Measurements from ENCODE around the gene CD34.
A peak's percentile ranks its signal among the peaks of the same experiment; 100 is the strongest.

Gene CD34, protein sequence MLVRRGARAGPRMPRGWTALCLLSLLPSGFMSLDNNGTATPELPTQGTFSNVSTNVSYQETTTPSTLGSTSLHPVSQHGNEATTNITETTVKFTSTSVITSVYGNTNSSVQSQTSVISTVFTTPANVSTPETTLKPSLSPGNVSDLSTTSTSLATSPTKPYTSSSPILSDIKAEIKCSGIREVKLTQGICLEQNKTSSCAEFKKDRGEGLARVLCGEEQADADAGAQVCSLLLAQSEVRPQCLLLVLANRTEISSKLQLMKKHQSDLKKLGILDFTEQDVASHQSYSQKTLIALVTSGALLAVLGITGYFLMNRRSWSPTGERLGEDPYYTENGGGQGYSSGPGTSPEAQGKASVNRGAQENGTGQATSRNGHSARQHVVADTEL

DNA sequence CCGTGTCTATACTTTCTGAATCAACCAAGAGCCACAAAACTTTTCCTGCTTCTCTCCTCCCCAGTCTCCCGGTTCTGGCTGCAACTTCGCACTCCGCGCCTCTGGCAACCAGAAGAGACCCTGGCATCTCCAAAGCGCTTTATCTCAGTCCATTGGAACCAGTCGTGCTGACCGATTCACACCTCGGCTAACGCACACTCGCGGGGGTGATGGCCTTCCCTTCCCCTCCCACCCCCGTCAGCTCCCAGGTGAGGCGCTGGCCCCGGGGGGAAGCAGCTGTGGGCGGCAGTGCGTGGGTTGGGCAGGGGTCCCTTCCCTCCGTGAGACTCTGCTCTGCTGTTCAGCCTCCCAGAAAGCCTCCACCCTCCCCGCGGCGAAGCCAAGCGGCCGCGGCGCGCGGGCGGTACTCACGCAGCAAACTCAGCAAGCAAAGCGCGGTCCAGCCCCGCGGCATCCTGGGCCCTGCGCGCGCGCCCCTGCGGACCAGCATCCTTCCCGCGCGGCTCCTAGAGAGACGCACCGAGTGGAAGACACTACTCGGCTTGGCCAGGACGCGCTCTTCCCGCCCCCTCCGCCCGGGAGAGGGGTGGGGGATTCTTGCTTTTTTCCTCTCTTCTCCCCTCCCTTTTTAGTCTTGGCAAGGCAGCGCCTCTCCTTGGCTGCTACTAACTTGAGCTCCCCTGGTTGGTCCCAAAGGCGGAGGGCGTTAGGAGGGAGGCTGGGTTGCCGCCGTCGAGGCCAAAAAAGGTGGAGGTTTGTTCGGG, at the start of gene CD34:
CD34 (minus strand) TSS at position 535 of the 764 bp plus-strand sequence; CDS start at position 490, 45 bp downstream.
- H3K27me3 Mint-ChIP-seq (ENCODE audit: low read depth, poor library complexity): peaks cover 70% of the 10 kb centered on the region
- H3K27ac Mint-ChIP-seq: no peak within 1 kb of the TSS
- no peaks in the 10 kb centered on the region for H3K36me3 Mint-ChIP-seq (ENCODE audit: low read depth)
- DNase-seq: peak; percentile 69
- no peaks in the 10 kb centered on the region for H3K9me3 Mint-ChIP-seq
- peaks cover 10% of the 10 kb centered on the region for H3K4me1 Mint-ChIP-seq
- TF ChIP-seq, protein P1, sequence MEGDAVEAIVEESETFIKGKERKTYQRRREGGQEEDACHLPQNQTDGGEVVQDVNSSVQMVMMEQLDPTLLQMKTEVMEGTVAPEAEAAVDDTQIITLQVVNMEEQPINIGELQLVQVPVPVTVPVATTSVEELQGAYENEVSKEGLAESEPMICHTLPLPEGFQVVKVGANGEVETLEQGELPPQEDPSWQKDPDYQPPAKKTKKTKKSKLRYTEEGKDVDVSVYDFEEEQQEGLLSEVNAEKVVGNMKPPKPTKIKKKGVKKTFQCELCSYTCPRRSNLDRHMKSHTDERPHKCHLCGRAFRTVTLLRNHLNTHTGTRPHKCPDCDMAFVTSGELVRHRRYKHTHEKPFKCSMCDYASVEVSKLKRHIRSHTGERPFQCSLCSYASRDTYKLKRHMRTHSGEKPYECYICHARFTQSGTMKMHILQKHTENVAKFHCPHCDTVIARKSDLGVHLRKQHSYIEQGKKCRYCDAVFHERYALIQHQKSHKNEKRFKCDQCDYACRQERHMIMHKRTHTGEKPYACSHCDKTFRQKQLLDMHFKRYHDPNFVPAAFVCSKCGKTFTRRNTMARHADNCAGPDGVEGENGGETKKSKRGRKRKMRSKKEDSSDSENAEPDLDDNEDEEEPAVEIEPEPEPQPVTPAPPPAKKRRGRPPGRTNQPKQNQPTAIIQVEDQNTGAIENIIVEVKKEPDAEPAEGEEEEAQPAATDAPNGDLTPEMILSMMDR (IDR thresholded peaks at IDR 0.05): no peak
- H3K4me3 Mint-ChIP-seq: peak within 1 kb of the TSS; percentile 79

DNA sequence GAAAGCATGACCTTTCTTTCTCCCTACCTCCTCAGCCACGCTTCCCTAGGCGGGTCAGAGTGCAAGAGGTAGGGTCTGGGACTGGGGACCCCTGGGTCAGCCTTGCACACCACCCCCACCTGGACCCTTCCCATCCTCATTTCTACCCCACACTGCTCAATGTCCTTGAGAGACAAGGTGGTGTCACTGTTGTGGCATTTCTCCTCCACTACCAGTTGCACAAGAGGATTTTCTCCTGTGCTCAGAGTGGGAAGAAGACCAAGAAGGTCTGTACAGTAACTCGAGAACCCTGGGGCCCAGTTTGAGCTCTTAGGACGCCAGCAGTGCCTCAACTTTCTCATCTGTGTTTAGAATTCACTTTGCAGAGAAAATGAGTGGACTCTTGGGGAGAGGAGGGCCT, 49.4 kb upstream of the CD34 start:
- H3K9me3 Mint-ChIP-seq: peaks cover 17% of the 10 kb centered on the region
- H3K27ac Mint-ChIP-seq: no peak overlapping the region
- H3K27me3 Mint-ChIP-seq (ENCODE audit: low read depth, poor library complexity): peaks cover 79% of the 10 kb centered on the region
- TF ChIP-seq, protein P1 (IDR thresholded peaks at IDR 0.05): no peak
- peaks cover 10% of the 10 kb centered on the region for H3K36me3 Mint-ChIP-seq (ENCODE audit: low read depth)
- DNase-seq: no peak
- H3K4me1 Mint-ChIP-seq: peaks cover 21% of the 10 kb centered on the region
- peak overlapping the region; percentile 75 for H3K4me3 Mint-ChIP-seq

DNA sequence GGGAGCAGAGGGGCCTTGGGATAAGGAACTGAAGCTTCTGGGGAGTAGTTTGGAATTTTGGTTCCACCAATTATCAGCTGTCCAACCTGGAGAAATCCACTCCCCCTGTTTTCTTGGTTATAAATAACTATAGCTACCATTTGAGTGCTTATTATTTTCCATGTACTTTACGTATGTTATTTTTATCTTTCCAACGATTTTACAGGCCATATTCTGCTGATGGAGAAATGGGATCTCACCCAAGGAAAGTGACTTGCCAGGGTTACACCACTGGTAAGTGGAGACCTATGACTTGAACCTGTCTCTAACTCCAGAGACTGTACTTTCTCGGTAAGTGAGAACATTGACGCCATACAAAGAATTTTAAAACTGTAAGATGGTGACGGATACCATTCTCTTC, 49.0 kb upstream of the CD34 start:
- TF ChIP-seq, protein P1 (IDR thresholded peaks at IDR 0.05): no peak
- Mint-ChIP-seq H3K4me3 (peak overlapping the region; percentile 75), H3K36me3 (ENCODE audit: low read depth) (peaks cover 10% of the 10 kb centered on the region), H3K27ac (no peak overlapping the region), H3K27me3 (ENCODE audit: low read depth, poor library complexity) (peaks cover 79% of the 10 kb centered on the region), H3K9me3 (peaks cover 22% of the 10 kb centered on the region), H3K4me1 (peaks cover 21% of the 10 kb centered on the region)
- DNase-seq: no peak

DNA sequence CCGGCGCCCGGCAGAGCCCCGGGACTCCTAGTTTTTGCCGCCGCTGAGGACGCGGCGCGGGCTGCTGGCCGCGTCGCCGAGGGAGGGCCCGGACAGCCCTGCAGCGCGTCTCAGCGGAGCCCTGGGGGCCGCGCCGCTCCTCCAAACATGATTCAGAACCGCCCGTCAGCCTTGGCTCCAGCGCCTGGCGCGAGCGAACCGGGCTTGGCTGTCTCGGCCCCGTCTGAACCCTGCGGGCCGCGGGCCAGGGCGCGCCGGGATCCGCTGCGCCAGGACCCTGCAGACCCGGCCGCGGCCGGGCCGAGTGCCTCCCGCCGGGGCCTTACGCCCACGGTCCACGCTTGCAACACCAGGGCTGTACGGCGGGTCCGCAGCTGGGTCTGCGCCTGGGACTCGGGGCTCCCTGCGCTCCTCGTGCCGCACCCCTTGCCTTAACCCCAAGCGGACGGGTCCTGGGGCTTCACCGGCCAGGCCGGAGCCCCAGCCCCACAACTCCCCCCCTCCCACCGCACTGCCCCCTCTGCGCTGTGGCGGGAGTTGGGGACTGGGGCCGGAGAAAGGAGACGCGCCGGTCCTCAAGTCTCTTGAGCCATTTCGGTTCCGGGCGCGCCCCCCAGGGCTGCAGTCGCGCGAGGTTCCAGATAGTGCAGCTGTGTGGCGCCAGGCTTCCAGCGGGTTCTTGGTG, 48.4 kb upstream of the CD34 start:
- Mint-ChIP-seq H3K27me3 (ENCODE audit: low read depth, poor library complexity) (peaks cover 80% of the 10 kb centered on the region), H3K36me3 (ENCODE audit: low read depth) (peaks cover 10% of the 10 kb centered on the region), H3K9me3 (peaks cover 28% of the 10 kb centered on the region), H3K27ac (no peak overlapping the region), H3K4me3 (peak overlapping the region; percentile 75), H3K4me1 (peaks cover 17% of the 10 kb centered on the region)
- TF ChIP-seq, protein P1 (IDR thresholded peaks at IDR 0.05): no peak
- peak; percentile 61 for DNase-seq

DNA sequence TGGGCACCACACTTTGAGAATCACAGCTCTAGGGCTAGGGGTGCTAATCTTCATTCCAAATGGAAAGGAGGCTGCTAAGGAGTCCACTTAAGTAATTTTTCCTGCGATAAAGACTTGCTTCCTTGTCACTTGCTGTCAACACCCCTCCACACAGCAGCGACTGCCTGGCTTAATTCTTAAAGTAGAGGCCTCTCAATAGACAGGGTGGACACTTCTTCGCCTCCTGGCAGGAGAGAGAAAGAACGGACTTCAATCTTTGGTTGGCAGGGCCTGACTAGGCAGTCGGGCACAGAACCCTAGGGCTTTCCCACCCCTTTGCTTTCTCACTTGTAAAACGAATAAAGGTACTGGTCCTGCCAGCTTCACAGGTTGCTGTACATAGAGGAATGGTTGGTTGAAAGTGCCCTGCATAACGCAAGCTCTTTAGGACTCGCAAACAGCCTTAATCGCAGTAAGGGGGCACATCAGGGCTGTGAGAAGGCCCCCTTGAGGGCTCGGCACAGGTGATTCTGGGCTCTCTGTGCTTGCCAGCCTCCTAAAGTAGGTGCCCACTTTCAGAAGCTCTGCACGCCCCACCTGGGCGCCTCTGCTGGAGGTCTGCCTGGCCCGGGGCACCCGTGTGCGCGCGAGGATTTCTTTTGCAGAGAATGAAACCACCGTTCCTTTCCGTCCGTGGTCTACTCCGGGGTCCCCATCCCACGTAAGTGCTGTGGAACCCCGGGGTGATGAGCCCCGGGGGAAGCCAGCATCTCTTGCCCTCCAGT, 47.6 kb upstream of the CD34 start:
- H3K27me3 Mint-ChIP-seq (ENCODE audit: low read depth, poor library complexity): peaks cover 86% of the 10 kb centered on the region
- H3K36me3 Mint-ChIP-seq (ENCODE audit: low read depth): peaks cover 10% of the 10 kb centered on the region
- DNase-seq: no peak
- H3K4me3 Mint-ChIP-seq: peak overlapping the region; percentile 54
- H3K4me1 Mint-ChIP-seq: peaks cover 15% of the 10 kb centered on the region
- H3K9me3 Mint-ChIP-seq: peaks cover 29% of the 10 kb centered on the region
- no peak overlapping the region for H3K27ac Mint-ChIP-seq
- TF ChIP-seq, protein P1 (IDR thresholded peaks at IDR 0.05): no peak

Data from nephron progenitor cell (in vitro differentiated cells).